Measurements from ENCODE around the gene PLK5.

Gene PLK5

GRCh38 chr19:1571358-1571757, 47.5 kb downstream of the PLK5 start:
- TF ChIP-seq EZH2phosphoT487 (IDR thresholded peaks at IDR 0.05; ENCODE audit: borderline replicate concordance, low read length): no peak
- no peak for TF ChIP-seq CTCF (IDR thresholded peaks at IDR 0.05; ENCODE audit: low read depth, low read length, poor library complexity, severe bottlenecking)

GRCh38 chr19:1572795-1573194, 48.9 kb downstream of the PLK5 start:
- Histone ChIP-seq H3K4me1 (ENCODE audit: control insufficient read depth, low read length) (peaks cover 16% of the 10 kb centered on the region), H3K4me3 (ENCODE audit: low read length) (no peak overlapping the region), H3K4me2 (ENCODE audit: low read length) (no peak overlapping the region), H3K27ac (ENCODE audit: low read depth, low read length) (no peak overlapping the region), H3F3A (ENCODE audit: control insufficient read depth, insufficient read depth) (peaks cover 11% of the 10 kb centered on the region), H3K27me3 (ENCODE audit: control insufficient read depth, low read length) (peaks cover 10% of the 10 kb centered on the region; the same call in 1 of the 2 replicates), H3K9me3 (ENCODE audit: control insufficient read depth, insufficient read depth, low read length) (peaks cover 3% of the 10 kb centered on the region; the same call in 1 of the 2 replicates), H3K79me2 (ENCODE audit: control insufficient read depth, low read length) (no peaks in the 10 kb centered on the region), H3K9me2 (replicated peaks; ENCODE audit: control insufficient read depth, low read length) (no peaks in the 10 kb centered on the region), H4K20me1 (ENCODE audit: control insufficient read depth, insufficient read depth, low read depth, low read length) (no peaks in the 10 kb centered on the region), H3K36me3 (ENCODE audit: control insufficient read depth, low read length) (peaks cover 13% of the 10 kb centered on the region; the same call in 1 of the 2 replicates)
- no peak for TF ChIP-seq CTCF (IDR thresholded peaks at IDR 0.05; ENCODE audit: low read depth, low read length, poor library complexity, severe bottlenecking)
- TF ChIP-seq EZH2phosphoT487 (IDR thresholded peaks at IDR 0.05; ENCODE audit: borderline replicate concordance, low read length): no peak

More at GRCh38 chr19:1571358-1571757, 47.5 kb downstream of the PLK5 start:
- no peak overlapping the region for H3K4me2 ChIP-seq (ENCODE audit: low read length)
- H3K9me2 ChIP-seq (replicated peaks; ENCODE audit: control insufficient read depth, low read length): no peaks in the 10 kb centered on the region
- H4K20me1 ChIP-seq (ENCODE audit: control insufficient read depth, insufficient read depth, low read depth, low read length): no peaks in the 10 kb centered on the region
- no peaks in the 10 kb centered on the region for H3K79me2 ChIP-seq (ENCODE audit: control insufficient read depth, low read length)
- no peak overlapping the region for H3K27ac ChIP-seq (ENCODE audit: low read depth, low read length)
- peaks cover 10% of the 10 kb centered on the region; the same call in 1 of the 2 replicates for H3K27me3 ChIP-seq (ENCODE audit: control insufficient read depth, low read length)
- H3K9me3 ChIP-seq (ENCODE audit: control insufficient read depth, insufficient read depth, low read length): peaks cover 3% of the 10 kb centered on the region; the same call in 1 of the 2 replicates
- H3F3A ChIP-seq (ENCODE audit: control insufficient read depth, insufficient read depth): peaks cover 11% of the 10 kb centered on the region
- H3K36me3 ChIP-seq (ENCODE audit: control insufficient read depth, low read length): no peaks in the 10 kb centered on the region; the same call in 1 of the 2 replicates
- H3K4me1 ChIP-seq (ENCODE audit: control insufficient read depth, low read length): peaks cover 19% of the 10 kb centered on the region
- no peak overlapping the region for H3K4me3 ChIP-seq (ENCODE audit: low read length)

GRCh38 chr19:1574354-1575136, 50.7 kb downstream of the PLK5 start:
- Histone ChIP-seq H3K27ac (ENCODE audit: low read depth, low read length) (no peak overlapping the region), H3K9me3 (ENCODE audit: control insufficient read depth, insufficient read depth, low read length) (no peaks in the 10 kb centered on the region), H3K4me3 (ENCODE audit: low read length) (no peak overlapping the region), H3F3A (ENCODE audit: control insufficient read depth, insufficient read depth) (peaks cover 9% of the 10 kb centered on the region), H3K9me2 (replicated peaks; ENCODE audit: control insufficient read depth, low read length) (no peaks in the 10 kb centered on the region), H3K79me2 (ENCODE audit: control insufficient read depth, low read length) (no peaks in the 10 kb centered on the region), H4K20me1 (ENCODE audit: control insufficient read depth, insufficient read depth, low read depth, low read length) (no peaks in the 10 kb centered on the region), H3K36me3 (ENCODE audit: control insufficient read depth, low read length) (peaks cover 27% of the 10 kb centered on the region), H3K4me2 (ENCODE audit: low read length) (no peak overlapping the region), H3K27me3 (ENCODE audit: control insufficient read depth, low read length) (peaks cover 2% of the 10 kb centered on the region; the same call in 1 of the 2 replicates), H3K4me1 (ENCODE audit: control insufficient read depth, low read length) (peaks cover 4% of the 10 kb centered on the region)
- TF ChIP-seq CTCF (IDR thresholded peaks at IDR 0.05; ENCODE audit: low read depth, low read length, poor library complexity, severe bottlenecking) (no peak), EZH2phosphoT487 (IDR thresholded peaks at IDR 0.05; ENCODE audit: borderline replicate concordance, low read length) (no peak)

Data from DOHH2 (cell line).